Hypothalamus (tissue), 51 donors: Measurements from ENCODE around the gene OSM.

Experiments used
- DNase-seq, 51 donors: peaks; one replicate each; lab custom pipeline; 2025; lab: John Stamatoyannopoulos, UW

The OSM gene

DNA sequence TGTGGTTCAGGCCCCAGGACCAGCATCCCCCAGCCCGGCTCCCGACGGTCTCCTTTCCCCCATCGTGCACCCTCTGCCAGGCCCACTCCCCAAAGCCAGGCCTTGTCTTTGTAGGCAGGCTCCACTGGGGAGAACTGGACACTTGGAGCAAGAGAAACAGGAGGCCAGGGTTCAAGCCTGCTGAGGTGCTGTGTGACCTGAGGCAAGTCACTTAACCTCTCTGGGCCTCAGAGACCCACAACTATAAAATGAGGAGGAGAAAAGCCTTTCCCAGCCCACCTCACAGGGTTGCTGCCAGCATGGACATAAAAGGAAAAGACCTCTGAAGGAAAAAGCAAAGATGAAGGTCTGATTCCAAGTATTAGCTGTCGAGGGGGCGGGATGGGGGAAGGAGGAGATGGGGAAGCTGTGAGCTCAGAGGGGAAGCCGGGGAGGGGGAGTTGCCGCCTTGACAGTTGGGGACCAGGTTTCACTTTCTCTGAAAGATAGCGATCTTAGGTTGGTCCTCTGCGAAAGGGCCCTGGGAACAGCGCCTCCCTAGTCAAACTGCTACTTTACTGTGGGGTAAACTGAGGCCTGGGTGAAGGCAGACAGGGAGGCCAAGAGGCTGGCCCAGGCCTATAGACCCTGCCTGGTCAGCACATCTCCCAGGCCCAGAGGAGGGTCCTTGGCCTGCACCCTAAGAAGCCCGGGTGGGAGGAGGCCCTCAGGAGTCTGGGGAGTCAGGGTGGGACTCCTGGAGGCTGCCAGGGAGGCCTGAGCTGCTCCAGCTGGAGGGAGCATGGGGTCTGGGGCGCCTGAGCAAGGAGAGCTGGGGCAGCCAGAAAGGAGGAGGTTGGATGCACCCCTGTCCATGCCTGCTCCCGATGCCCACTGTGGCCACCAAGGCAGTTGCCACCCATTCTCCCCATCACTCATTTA, 991 bp upstream of the OSM start:
- DNase-seq = peak in 2 of 51 donors; percentile 12 to 13

DNA sequence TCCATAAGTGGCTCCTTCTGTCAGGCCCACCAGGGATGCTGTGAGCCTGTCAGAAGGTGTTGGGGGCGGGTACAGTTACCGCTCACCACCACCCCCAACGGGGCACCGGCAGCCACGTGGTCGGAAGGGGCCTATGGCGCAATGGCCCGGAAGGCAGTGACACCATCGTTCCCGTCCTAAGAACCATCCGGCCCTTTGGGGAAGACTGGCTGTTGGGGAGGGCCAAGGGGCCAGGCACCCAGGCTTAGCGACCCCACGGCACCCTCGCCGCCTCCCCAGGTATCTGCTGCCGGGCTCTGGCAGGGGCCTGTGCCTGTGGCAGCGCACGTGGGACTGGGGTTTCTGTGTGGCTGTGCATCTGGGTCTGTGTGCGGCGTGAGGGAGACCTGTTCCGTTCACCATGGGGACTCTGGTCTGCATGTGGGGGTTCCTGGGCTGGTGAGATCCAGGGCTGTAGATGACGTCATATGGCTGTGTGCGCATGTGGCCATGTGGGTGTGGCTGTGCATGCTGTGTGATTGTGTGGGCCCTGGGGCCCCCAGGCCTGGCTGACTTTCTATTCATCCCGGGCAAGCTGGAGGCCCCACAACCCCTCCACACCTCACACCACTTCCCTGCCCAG, 717 bp downstream of the OSM start:
- peak in 16 of 51 donors; percentile 8 to 41 (median 16) for DNase-seq

DNA sequence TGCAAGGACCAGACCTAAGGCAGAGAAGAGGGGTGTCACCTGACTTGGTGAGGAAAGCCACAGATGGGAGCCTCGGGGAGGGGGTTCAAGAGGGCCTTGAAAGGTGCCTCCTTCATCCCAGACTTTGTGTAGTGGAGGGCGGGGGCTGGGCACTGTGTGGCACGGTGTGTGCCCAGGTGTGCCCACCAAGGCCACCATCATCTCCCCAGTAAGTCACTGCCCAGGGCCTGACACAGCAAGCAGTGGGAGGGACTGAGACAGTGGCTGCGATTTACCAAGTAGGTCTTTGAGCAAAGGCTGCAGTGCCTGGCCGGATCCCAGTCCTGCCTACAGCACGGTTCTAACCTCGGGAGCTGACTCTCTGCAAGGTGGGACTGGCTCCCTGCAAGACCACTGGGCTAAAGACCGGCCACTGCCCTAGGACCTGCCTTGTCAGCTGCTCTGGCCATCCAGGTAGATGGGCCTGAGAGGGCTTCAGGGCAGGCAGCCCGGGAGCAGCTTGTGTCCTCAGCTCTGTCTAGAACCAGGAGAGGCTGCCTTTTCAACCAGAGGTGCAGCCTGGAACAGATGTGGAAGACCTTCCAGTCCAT, 1.4 kb downstream of the OSM start:
- DNase-seq = no peak

DNA sequence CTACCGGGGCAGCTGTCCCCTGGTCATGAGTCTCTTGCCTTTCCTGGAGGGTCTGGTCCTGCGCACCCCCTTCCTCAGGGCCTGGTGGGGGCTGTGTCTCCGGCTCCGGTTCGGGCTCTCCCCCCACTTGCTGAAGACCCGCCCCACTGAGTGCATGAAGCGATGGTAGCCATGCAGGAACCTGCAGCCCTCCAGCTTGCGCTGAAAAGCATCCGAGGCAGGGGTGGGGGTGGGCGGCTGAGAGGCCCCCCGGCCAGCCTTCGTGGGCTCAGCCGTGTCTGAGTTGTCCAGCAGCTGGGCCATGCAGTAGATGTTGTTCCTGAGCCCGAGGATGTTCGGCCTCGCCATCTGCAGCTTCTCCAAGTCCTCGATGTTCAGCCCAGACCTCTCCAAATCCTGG, 2.8 kb downstream of the OSM start:
- no peak for DNase-seq

DNA sequence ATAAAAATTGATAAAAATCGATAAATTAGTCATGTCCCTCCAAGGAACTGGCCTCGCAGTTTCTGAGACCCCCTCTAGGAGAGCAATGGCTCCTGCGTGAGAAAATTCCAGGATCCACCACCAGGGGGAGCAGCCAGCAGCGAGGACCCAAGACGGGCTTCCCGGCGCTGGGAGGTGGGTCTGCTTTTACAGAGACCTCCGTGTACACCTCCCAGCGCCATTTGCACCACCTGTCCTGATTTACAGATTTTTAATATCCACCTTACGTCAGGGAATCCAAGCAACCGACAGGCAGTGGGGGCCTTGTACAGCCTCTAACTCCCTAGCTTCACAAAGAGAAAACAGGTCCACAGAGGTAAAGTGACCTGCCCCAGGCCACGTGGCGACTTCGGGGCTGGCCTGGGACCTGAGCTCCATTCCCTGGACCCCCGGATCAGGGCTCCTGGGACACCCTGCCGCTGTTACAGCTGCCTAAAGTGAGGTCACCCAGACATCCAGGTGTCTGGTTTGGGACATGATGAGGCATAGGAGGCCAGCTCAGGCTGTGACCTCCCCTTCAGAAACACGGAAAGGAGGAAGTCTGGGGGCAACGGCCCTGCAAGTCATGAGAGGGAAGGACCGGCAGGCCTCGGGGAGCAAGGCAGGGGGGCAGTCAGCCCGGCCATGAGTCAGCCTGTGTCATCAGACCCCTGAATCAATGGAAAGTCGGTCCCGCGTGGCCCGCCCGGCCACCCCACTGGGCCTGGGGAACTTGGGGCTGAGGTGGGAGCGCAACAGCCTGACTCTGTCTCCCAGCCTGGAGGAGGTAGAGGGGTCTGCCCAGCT, 3.5 kb downstream of the OSM start:
- peak in 44 of 51 donors; percentile 12 to 78 (median 47) for DNase-seq

DNA sequence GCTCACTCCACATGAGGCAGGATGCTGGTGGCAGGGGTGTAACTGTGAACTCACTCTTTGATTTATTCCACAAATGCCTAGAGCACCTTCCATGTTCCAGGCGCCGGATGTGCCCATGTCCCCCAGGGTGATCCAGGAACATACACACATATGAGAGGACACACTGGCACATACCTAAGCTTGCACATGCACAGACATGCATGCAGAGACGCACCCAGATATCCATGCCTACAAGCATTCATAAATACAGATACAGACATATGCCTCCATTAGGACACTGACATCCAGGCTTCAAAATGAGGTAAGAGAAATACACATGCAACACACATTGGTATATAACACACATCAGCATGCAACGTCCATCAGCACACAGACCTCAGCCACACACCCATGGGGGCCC, 4.5 kb downstream of the OSM start:
- DNase-seq = no peak

DNA sequence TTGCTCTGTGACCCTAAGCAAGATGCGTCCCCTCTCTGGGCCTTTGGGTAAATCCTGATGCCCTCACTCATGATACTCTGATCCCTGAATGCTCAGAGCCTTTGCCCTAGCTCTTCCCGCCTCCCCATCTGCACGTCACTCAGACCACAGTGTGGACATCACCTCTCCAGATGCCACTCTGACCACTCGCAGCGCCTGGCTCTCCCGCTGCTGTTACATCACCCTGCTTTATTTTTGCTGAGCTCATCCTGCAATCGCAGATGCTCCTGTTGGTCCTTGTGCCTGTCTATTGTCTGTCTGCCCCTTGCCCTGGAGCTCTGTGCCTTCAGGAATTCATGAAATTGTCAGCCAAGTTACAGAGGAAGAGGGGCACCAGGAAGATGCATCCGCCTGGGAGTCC, 5.5 kb downstream of the OSM start:
- DNase-seq = no peak

DNA sequence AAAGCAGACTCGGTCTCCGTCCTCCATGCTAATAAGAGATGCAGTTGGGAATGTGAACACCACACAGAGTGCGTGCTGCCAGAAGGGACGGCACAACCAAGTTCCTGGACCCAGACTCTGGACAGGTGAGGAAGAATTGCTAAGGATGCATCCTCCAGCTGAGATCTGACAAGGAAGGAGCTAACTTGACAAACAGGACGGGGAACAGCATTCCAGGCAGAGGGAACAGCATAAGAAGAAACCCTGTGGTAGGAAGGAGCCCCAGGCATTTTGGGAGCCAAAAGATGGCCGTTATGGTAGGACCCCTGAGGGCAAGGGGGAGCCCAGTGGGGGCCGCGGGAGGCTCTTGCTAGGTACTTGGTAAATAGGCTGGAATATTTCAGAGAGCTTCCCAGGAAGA, 6.0 kb downstream of the OSM start:
- DNase-seq = no peak

DNA sequence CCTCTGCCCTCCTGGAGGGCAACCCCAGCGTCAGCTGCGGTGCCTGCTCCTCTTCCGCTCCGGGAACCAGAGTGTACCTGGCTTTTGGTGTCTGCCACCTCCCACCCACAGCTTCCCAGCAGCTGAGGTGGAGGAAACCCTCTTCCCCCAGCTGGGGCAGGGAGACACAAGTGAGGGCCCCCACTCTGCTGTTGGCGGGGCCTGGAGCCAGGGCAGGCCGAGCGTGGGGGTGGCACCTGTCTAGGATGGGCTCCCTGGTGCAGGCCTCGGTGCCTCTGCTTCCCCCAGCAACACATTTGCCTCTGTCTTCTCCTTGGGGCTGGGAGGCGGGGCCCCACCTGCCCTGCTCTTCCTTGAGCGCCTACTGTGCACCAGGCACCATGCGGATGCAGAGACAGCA, 6.4 kb downstream of the OSM start:
- DNase-seq = no peak

DNA sequence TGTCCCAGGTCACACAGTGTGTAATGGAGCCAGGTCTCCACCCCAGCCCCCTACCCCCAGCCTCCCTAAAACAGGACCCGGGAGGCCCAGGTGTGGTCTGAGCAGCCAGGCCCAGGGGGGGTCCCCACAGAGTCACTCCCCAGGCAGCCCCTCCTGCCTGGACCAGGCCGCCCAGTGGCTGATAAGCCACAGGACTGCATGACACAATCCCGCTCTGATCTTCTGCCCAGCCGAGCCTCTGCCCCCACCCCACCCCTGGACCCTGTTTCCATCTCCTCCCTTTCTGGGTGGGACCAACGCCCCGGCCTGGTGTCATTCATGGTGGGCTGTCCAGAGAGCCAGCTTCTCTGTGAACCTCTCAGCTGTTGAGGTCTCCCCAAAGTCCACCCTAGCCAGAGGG, 12.3 kb downstream of the OSM start:
- no peak for DNase-seq

DNA sequence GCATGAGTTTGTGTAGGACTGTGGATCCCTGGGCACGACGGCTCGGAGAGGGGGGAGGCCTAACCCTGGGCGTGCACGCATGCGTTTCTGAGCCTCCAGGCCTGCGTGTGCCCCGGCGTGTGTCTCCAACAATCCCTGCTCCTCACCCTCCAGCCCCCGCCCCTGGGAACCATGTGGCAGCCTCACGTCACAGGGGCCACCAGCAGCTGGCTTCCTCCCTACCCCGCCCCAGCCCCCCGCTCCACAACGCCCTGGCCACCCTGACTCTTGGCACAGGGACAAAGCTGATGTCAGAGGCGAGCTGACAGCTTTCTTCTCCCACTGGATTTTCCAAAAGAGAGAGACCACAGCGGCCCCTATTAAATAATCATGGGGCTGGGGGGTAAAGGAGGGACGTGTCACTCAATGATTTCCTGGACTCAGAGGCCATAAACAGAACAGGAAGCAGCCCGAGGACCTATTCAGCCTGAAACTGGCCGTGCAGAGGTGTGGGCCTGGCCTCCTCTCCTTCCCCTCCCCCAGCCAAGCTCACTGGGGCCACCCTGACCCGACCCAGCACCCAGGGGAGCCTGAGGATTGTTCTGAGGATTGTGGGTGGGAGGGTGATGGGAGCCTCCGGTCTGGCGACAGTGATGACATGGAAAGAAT, 13.3 kb downstream of the OSM start:
- DNase-seq = peak in 42 of 51 donors; percentile 13 to 85 (median 45)

DNA sequence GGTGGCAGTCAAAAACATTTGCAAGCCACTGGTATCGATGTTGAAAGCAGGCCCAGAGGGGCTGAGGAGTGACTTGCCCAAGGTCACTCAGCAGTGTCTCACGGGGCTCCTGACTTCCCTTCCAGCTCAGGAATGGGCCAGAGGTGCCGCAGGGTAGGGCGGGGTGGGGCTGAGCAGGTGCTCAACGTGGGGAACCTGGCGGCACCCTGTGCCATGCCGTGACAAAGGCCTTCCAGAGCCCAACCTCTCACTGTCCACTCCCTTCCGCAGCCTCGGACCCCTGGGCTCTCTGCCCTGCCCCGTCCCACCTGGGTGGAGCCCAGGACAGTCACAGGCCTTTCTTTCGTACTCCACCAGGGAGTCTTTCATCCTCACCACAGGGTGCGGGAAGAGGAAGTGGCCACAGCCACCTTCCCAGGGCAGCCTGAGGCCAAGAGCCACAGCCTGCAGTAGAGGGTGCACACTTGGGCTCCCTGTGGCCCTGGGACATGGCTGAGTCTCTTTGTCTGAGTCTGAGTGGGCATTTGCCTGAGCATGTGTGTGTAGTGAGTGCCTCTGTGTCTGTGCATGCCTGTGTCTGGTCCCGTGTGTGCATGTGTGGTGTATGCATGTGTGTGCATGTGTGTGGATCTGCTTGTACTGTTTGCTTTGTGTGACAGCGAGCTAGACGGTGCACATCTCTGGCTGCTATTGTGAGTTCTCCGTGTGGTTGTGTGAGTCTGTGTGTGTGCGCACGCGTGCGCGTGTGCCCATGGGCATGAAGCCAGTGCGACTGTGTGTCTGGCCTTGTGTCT, 14.0 kb downstream of the OSM start:
- DNase-seq = no peak

DNA sequence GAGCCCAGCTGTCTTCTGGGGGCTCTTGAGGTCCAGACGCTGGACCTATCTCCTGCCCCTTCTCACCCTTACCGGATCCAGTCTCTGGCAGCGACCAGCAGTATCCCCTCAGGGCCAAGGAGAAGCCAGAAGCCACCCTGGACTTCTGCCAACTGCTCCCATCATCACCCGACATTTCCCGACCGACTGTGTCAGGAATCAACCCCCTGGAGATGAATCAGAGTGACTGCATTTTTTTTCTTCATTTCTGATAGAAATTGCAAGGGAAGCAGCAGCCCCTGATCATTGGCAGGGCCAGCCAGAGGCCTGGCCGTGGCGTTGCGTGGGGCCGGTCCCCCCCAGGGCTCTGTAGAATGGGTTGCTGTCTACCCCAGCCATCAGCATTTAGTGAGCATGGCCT, 14.9 kb downstream of the OSM start:
- DNase-seq = no peak

DNA sequence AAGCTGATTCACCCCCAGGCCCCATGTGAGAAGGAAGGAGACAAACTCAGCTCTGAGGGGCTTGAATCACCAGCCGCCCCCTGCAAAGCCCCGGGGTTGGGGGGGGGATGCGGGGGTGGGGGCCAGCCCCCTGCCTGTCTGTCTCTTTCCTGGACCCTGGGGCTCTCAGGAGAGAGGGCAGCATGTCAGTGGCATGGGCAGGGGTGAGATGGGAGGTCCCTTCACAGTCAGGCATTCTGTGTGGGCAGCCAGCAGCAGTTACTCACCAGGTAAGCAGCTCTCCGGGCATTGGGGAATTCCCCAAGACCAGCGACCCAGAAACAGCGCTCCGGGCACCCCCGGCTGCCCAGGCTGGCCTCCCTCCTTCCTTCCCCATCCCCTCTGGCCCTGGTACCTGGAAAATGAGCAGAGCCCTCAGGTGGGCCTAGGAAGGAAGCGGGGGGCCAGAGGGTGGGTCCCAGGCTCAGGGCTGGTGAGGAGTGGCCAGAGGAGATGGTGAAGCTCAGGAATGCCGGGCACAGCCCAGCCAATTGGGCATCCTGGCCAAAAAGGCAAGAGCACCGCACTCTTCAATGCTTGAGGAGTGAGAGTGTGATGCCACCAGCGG, 15.9 kb downstream of the OSM start:
- no peak for DNase-seq

DNA sequence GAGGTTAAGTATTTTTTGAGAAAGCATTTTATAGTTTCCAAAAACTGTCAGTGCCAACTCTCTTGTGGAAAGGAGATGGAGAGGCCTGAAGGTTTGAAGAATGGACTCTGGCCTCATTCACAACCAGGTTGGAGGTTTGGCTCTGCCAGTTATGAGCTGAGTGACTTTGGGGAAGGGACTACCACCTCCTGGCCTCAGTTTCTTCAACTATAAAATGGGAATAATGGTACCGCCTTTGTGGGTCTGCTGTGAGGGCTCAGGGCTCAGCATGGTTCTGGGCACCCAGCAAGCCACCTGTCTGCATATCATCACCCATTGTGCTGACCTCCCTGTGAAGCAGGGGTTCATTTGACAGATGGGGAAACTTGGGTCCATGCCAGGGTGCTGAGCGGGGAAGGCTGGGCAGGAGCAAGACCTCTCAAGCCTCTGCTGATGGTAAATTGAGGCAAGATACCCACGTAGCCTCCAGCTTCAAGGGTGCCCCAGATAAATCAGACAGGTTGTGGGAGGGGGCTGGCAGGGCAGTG, 16.5 kb downstream of the OSM start:
- no peak for DNase-seq

DNA sequence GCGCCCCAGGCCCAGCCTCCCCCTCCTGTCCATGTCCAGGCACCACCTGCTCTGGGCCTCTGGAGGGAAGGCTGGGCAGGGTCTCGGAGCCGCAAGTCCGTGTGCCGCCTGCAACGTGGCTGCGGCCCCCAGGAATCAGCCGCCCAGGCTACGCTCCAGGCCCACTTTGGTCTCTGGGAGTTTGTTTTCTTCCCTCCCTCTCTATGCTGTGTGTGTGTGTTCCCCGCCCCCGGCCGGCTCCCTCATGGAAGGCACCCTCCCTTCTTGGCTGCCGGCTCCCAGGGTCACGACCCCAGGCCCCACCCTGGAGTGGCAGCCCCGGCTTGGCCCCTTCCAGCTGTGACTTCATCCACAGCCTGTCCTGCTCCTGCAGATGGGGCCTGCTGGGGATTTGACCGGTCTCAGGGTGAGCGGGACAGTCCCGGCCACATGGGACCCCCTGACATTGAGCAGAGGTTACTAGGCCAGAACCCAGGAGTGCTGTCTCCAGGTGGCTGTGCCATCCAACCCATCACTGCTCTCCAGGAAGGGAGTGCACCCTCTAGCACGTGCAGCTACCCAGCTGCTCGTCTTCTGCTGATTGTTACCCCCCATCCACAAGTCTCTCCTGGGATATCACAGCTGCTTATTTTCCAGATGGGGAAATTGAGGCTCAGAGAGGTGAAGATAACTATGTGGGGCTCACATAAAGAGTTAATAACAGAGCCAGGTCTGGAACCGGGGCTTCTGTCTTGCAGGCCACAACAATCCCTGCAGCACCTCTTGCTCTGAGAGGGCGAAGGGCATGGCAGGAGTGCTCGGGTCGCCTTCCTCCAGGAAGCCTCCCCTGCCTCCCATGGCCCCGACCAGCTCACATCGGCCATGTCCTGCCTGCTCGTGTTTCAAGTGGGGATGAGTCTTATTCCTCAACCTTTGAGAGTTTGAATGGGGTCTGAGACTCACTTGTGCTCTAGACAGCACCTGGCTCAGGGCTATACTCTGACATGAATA, 17.3 kb downstream of the OSM start:
- no peak for DNase-seq

DNA sequence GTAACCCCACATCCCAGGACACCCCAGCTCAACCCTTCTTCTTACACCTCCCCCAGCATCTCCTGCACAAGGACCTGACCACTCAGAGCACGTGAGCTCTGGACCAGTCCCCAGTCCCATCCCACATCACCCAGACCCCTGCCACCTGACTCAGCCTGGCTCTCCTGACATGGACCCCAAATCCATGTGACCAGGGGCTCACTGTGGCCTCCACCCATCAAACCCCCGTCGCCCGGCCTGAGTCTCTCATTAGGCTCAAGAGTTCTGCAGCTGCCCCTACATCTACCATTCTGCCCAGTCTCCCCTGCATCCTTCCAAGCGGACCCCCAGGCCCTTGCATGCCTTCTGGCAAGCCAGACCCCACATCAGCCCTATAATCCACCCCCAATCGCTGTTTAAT, 18.2 kb downstream of the OSM start:
- no peak for DNase-seq

DNA sequence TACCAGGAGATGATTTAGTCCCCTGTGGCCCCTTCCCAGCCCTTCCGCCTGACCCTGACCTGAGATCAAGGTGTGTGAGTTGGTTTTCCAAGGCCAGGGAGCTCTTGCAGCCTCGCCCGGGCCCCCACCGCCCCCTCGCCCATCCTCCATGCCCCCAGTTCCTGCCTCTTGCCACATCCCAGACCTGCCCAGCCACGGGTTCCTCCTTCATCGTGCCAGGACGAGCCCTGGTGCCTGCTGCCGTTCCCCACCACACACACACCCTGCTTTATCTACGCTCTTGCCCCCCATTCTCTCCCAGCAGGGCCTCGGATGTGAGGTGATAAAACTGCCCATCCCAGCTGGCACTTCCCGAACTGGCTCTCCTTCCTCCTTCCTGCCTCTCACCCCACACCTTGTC, 18.7 kb downstream of the OSM start:
- DNase-seq = no peak
